ENCODE measurements around the gene SMARCC2.

GRCh38 chr12:56154246-56154771 lies 35.0 kb downstream of the SMARCC2 start:
- TF ChIP-seq CTCF (IDR thresholded peaks at IDR 0.05) (no peak), EP300 (IDR thresholded peaks at IDR 0.05) (no peak), POLR2A (IDR thresholded peaks at IDR 0.05) (no peak)

All from ovary (tissue), 3 donors.